ENCODE results near the gene MPI. TPM values are rescaled to one million over a fixed set of nuclear protein-coding genes. Genes with fewer than 3 reads are reported as not detected.
"Not testable (repeated sequence)": the region's sequence is repeated elsewhere in the genome, so short reads cannot be mapped to it uniquely, and the experiment has no call there.

Gene MPI
- total RNA-seq, 4 donors from 2014 or later = 66.7 to 129 (median 98.5) TPM

- no peak for DNase-seq
- Histone ChIP-seq H3K36me3 (no peaks in the 10 kb centered on the region), H3K4me3 (no peak overlapping the region), H3K27ac (no peak overlapping the region), H3K9me3 (no peaks in the 10 kb centered on the region), H3K4me1 (peaks cover 10 to 14% of the 10 kb centered on the region in 2 donors), H3K27me3 (no peaks in the 10 kb centered on the region)
- intact Hi-C loops (cut with DNase I; ENCODE audit: low total_unique reads) = no loop called here
- TF ChIP-seq POLR2A (IDR thresholded peaks at IDR 0.05) = no peak
- TF ChIP-seq CTCF (IDR thresholded peaks at IDR 0.05 in 4 of 5, conservative IDR thresholded peaks at IDR 0.05 in 1 of 5) = no peak
- no peak for ATAC-seq
- in situ Hi-C loops (cut with MboI; ENCODE audit: low sequenced_read_pairs in 4 of 4) = no loop called here
Observed at GRCh38 chr15:74885461-74885860, 4.4 kb upstream of the MPI start.

DNA sequence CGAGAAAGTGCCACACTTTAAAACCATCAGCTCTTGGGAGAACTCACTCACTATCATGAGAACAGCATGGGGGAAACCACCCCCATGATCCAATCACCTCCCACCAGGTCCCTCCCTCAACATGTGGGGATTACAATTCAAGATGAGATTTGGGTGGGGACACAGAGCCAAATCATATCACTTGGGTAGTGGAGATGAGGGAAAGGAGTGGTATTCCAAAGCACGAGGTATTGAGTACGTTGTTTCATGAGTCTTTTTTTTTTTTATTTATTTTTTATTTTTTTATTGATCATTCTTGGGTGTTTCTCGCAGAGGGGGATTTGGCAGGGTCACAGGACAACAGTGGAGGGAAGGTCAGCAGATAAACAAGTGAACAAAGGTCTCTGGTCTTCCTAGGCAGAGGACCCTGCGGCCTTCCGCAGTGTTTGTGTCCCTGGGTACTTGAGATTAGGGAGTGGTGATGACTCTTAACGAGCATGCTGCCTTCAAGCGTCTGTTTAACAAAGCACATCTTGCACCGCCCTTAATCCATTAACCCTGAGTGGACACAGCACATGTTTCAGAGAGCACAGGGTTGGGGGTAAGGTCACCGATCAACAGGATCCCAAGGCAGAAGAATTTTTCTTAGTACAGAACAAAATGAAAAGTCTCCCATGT lies 2.2 kb upstream of the MPI start:
- H3K36me3 ChIP-seq; H3K27ac ChIP-seq; ATAC-seq; H3K27me3 ChIP-seq; in situ Hi-C loops (cut with MboI; ENCODE audit: low sequenced_read_pairs in 4 of 4); H3K9me3 ChIP-seq; DNase-seq; intact Hi-C loops (cut with DNase I; ENCODE audit: low total_unique reads); H3K4me3 ChIP-seq: not testable (repeated sequence)
- H3K4me1 ChIP-seq = peaks cover 25 to 28% of the 10 kb centered on the region in 2 donors

DNA sequence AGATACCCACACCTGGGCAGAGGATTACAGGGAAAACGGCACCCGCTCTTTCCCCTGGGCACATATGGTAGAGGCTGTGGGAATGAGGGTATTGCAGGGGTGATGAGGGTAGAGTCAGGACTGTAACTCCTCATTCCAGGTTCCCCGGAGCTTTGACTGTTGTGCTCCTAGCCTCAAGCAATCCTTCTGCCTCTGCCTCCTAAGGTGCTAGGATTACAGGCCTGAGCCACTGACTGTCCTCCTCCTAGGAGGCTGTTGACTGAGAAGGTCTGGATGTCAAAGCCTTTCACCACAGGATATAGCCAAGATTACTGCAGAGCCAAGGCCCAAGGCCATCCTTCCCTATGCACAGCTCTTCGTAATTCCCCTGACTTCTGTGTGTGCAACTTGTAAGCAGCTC lies 1.1 kb upstream of the MPI start:
- TF ChIP-seq POLR2A (IDR thresholded peaks at IDR 0.05) (no peak), CTCF (IDR thresholded peaks at IDR 0.05 in 4 of 5, conservative IDR thresholded peaks at IDR 0.05 in 1 of 5) (no peak)
- Histone ChIP-seq H3K9me3 (no peaks in the 10 kb centered on the region), H3K36me3 (peaks cover 0 to 12% of the 10 kb centered on the region in 2 donors), H3K27me3 (no peaks in the 10 kb centered on the region), H3K27ac (peak overlapping the region in 1 of 4 donors; percentile 96), H3K4me1 (peaks cover 25 to 28% of the 10 kb centered on the region in 2 donors), H3K4me3 (no peak overlapping the region)
- DNase-seq (no peak), ATAC-seq (no peak)
- in situ Hi-C loops (cut with MboI; ENCODE audit: low sequenced_read_pairs in 4 of 4) = no loop called here
- intact Hi-C loops (cut with DNase I; ENCODE audit: low total_unique reads) = no loop called here

DNA sequence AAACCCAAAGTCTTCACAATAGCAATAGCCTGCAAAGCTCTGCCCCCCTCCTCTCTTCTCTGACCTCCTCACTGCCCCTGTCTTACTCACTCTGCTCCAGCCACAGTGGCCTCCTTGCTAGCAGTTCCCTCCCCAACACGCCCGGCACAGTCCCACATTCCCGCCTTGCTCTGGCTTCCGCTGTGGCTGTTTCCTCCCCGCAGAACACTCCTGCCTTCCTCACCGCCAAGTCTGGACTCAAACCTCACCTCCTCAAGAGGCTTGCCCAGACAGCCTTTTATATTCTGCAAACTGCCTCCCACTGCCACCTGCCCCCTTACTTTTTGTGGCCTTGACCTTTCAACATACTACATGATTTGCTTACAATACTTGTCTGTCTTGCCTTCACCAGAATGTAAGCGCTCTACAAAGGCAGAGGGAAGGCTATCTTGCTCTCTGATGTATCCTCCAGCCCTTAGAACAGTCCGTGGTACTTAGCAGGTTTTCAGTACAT lies 406 bp upstream of the MPI start:
- Histone ChIP-seq H3K27ac (peak overlapping the region; percentile 88 to 96 (median 92)), H3K27me3 (no peaks in the 10 kb centered on the region), H3K9me3 (no peaks in the 10 kb centered on the region), H3K36me3 (peaks cover 0 to 13% of the 10 kb centered on the region in 2 donors), H3K4me3 (peak overlapping the region; percentile 88 to 100 (median 92)), H3K4me1 (peaks cover 25 to 28% of the 10 kb centered on the region in 2 donors)
- DNase-seq (no peak), ATAC-seq (peak; percentile 22 to 32)
- intact Hi-C loops (cut with DNase I; ENCODE audit: low total_unique reads) (no loop called here), in situ Hi-C loops (cut with MboI; ENCODE audit: low sequenced_read_pairs in 4 of 4) (no loop called here)
- TF ChIP-seq CTCF (IDR thresholded peaks at IDR 0.05 in 4 of 5, conservative IDR thresholded peaks at IDR 0.05 in 1 of 5) (no peak), POLR2A (IDR thresholded peaks at IDR 0.05) (no peak)

DNA sequence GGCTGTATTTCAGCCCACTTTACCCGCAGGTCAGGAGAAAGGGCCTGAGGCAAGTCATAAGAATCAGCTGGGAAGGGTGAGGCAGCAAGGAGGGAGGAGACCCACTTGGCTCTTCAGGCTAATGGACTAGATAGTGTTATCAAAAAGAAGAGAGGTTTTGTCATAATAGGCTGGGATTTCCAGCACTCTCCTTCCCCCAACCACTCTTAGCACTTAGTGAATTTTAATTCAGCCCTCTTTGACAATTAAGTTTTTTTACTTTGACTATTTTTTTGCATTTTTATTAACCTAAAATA lies 771 bp downstream of the MPI start:
- H3K9me3 ChIP-seq = no peaks in the 10 kb centered on the region
- H3K4me3 ChIP-seq = peak overlapping the region; percentile 88 to 100 (median 92)
- peaks cover 25 to 28% of the 10 kb centered on the region in 2 donors for H3K4me1 ChIP-seq
- no peak for TF ChIP-seq POLR2A (IDR thresholded peaks at IDR 0.05)
- TF ChIP-seq CTCF (IDR thresholded peaks at IDR 0.05 in 4 of 5, conservative IDR thresholded peaks at IDR 0.05 in 1 of 5) = no peak
- H3K27ac ChIP-seq = peak overlapping the region; percentile 88 to 96 (median 92)
- ATAC-seq (no peak), DNase-seq (no peak)
- H3K36me3 ChIP-seq = peaks cover 0 to 13% of the 10 kb centered on the region in 2 donors
- in situ Hi-C loops (cut with MboI; ENCODE audit: low sequenced_read_pairs in 4 of 4) (no loop called here), intact Hi-C loops (cut with DNase I; ENCODE audit: low total_unique reads) (no loop called here)
- H3K27me3 ChIP-seq = no peaks in the 10 kb centered on the region

Data from gastrocnemius medialis (tissue), 4 donors.